Naive thymus-derived CD8-positive, alpha-beta T cell (primary cell): ENCODE data around the gene SCIN. TPM values are rescaled to one million over a fixed set of nuclear protein-coding genes. Genes with fewer than 3 reads are reported as not detected.
"Not testable (repeated sequence)": the region's sequence is repeated elsewhere in the genome, so short reads cannot be mapped to it uniquely, and the experiment has no call there.

ENCODE experiments used
- ATAC-seq, 2 donors: fragments of 150-1000 bp; cut with Tn5 transposase in 1 of 2; sonication (Bioruptor Pico), chemical (Tn5 transposase) in 1 of 2; 1 replicate in 1 of 2; 2 replicates in 1 of 2; pipeline ENCODE4 v1.10.0; 2021; ENCODE audit warnings: mild to moderate bottlenecking in 2 of 2, moderate library complexity in 2 of 2
- POLR2A ChIA-PET: fragments of 350-600 bp; sonication (Branson Sonifier 250); formaldehyde crosslinking; loops from one replicate; lab custom pipeline; 2021; ENCODE audit warnings: antibody characterized with exemption; lab: Charles Lee
- DNase-seq, 10 donors: peaks; one replicate each; pipeline versions ENCODE4 v3.0.0 to v3.0.0-alpha.2; 2020 to 2022
- H3K27ac Mint-ChIP-seq, 10 donors: one replicate each; pipeline ENCODE4 v1.8.0; 2020 to 2022; ENCODE audit warnings: mild to moderate bottlenecking in 10 of 10, mixed read lengths in 10 of 10, moderate library complexity in 4 of 10, inconsistent platforms in 1 of 10
- H3K27me3 Mint-ChIP-seq, 5 donors: one replicate each; pipeline ENCODE4 v1.8.0; 2021 to 2022; ENCODE audit warnings: mixed read lengths in 5 of 5
- H3K36me3 Mint-ChIP-seq, 3 donors: one replicate each; pipeline ENCODE4 v1.8.0; 2020 to 2022; ENCODE audit warnings: mixed read lengths in 3 of 3, mild to moderate bottlenecking in 2 of 3, inconsistent platforms in 1 of 3
- H3K4me1 Mint-ChIP-seq, 4 donors: one replicate each; pipeline ENCODE4 v1.8.0; 2021 to 2022; ENCODE audit warnings: mixed read lengths in 4 of 4
- H3K4me3 Mint-ChIP-seq, 10 donors: one replicate each; pipeline ENCODE4 v1.8.0; 2020 to 2022; ENCODE audit warnings: mild to moderate bottlenecking in 10 of 10, mixed read lengths in 10 of 10, moderate library complexity in 6 of 10, inconsistent platforms in 1 of 10
- H3K9me3 Mint-ChIP-seq, 9 donors: one replicate each; pipeline ENCODE4 v1.8.0; 2020 to 2022; ENCODE audit warnings: mixed read lengths in 9 of 9, mild to moderate bottlenecking in 3 of 9, inconsistent platforms in 1 of 9, moderate library complexity in 1 of 9
- polyA plus RNA-seq, 3 donors: library from polyadenylated mRNA; unstranded; fragments of 300-500 nt; fragmentation: Illumina TruSeq; gene quantifications; one replicate each; pipeline ENCODE4 v1.2.3, GENCODE V29; 2021
- total RNA-seq, 8 experiments: library from RNA in 2 of 8; stranded (reverse) in 2 of 8; gene quantifications; one replicate each; pipeline ENCODE4 v1.2.3 and lab custom pipeline; 2021 to 2026

SCIN gene
- total RNA-seq: under 1 TPM; 0.10 to 0.41 TPM
- under 1 TPM in 1 of 3 donors, not detected in 2; 0.38 TPM for polyA plus RNA-seq
- total RNA-seq (lab: John Stamatoyannopoulos, UW): 0 to 0.69 (median 0.34) reads per million in 6 experiments

GRCh38 chr7:12570534-12571461 lies at the start of gene SCIN:
SCIN (plus strand) TSS chr7:12570720; CDS start chr7:12570787, 67 bp downstream.
- DNase-seq (peak in 3 of 10 donors; percentile 5 to 13 (median 6)), ATAC-seq (peak; percentile 54 to 57)
- peak within 1 kb of the TSS; percentile 67 to 88 (median 78) for H3K4me3 Mint-ChIP-seq
- H3K27ac Mint-ChIP-seq: peak within 1 kb of the TSS in 1 of 10 donors; percentile 11
- POLR2A ChIA-PET: no interaction called here
- H3K9me3 Mint-ChIP-seq: no peaks in the 10 kb centered on the region
- H3K27me3 Mint-ChIP-seq: peaks cover 26 to 88% (median 38%) of the 10 kb centered on the region in 5 donors
- peaks cover 0 to 2% (median 0%) of the 10 kb centered on the region in 3 donors for H3K36me3 Mint-ChIP-seq
- H3K4me1 Mint-ChIP-seq: peaks cover 7 to 21% (median 15%) of the 10 kb centered on the region in 4 donors

GRCh38 chr7:12524794-12525386 lies 45.6 kb upstream of the SCIN start:
- DNase-seq (peak in 3 of 10 donors; percentile 34 to 37 (median 36)), ATAC-seq (no peak)
- no peaks in the 10 kb centered on the region for H3K36me3 Mint-ChIP-seq
- H3K9me3 Mint-ChIP-seq: peaks cover 0 to 2% (median 0%) of the 10 kb centered on the region in 9 donors
- no peak overlapping the region for H3K4me3 Mint-ChIP-seq
- POLR2A ChIA-PET: no interaction called here
- H3K27ac Mint-ChIP-seq: no peak overlapping the region
- H3K4me1 Mint-ChIP-seq: no peaks in the 10 kb centered on the region
- peaks cover 14 to 48% (median 20%) of the 10 kb centered on the region in 5 donors for H3K27me3 Mint-ChIP-seq

GRCh38 chr7:12526693-12527092 lies 43.8 kb upstream of the SCIN start:
- H3K4me1 Mint-ChIP-seq, H3K36me3 Mint-ChIP-seq, POLR2A ChIA-PET, H3K4me3 Mint-ChIP-seq, DNase-seq, H3K27ac Mint-ChIP-seq, H3K9me3 Mint-ChIP-seq, ATAC-seq: not testable (repeated sequence)
- peaks cover 13 to 32% (median 14%) of the 10 kb centered on the region in 5 donors for H3K27me3 Mint-ChIP-seq

GRCh38 chr7:12527670-12528069 lies 42.9 kb upstream of the SCIN start:
- H3K27ac Mint-ChIP-seq, H3K4me1 Mint-ChIP-seq, POLR2A ChIA-PET, ATAC-seq, DNase-seq, H3K4me3 Mint-ChIP-seq, H3K9me3 Mint-ChIP-seq, H3K36me3 Mint-ChIP-seq: not testable (repeated sequence)
- H3K27me3 Mint-ChIP-seq: peaks cover 14 to 30% (median 18%) of the 10 kb centered on the region in 5 donors

GRCh38 chr7:12529971-12530710 lies 40.4 kb upstream of the SCIN start:
- peaks cover 8 to 14% (median 13%) of the 10 kb centered on the region in 5 donors for H3K27me3 Mint-ChIP-seq
- ATAC-seq: no peak
- H3K4me1 Mint-ChIP-seq: no peaks in the 10 kb centered on the region
- peaks cover 0 to 6% (median 0%) of the 10 kb centered on the region in 9 donors for H3K9me3 Mint-ChIP-seq
- no peak for DNase-seq
- no peak overlapping the region for H3K27ac Mint-ChIP-seq
- no peaks in the 10 kb centered on the region for H3K36me3 Mint-ChIP-seq
- POLR2A ChIA-PET: no interaction called here
- no peak overlapping the region for H3K4me3 Mint-ChIP-seq

- H3K27ac Mint-ChIP-seq: no peak overlapping the region
- ATAC-seq (no peak), DNase-seq (no peak)
- peaks cover 9 to 20% (median 14%) of the 10 kb centered on the region in 5 donors for H3K27me3 Mint-ChIP-seq
- peaks cover 0 to 11% (median 0%) of the 10 kb centered on the region in 9 donors for H3K9me3 Mint-ChIP-seq
- no peaks in the 10 kb centered on the region for H3K36me3 Mint-ChIP-seq
- H3K4me1 Mint-ChIP-seq: no peaks in the 10 kb centered on the region
- POLR2A ChIA-PET: no interaction called here
- H3K4me3 Mint-ChIP-seq: no peak overlapping the region
These were observed 38.7 kb upstream of the SCIN start for GRCh38 chr7:12531784-12532183.

GRCh38 chr7:12534046-12534445 lies 36.5 kb upstream of the SCIN start:
- no peak overlapping the region for H3K27ac Mint-ChIP-seq
- H3K36me3 Mint-ChIP-seq: no peaks in the 10 kb centered on the region
- no peak overlapping the region for H3K4me3 Mint-ChIP-seq
- H3K27me3 Mint-ChIP-seq: peaks cover 7 to 28% (median 14%) of the 10 kb centered on the region in 5 donors
- H3K4me1 Mint-ChIP-seq: no peaks in the 10 kb centered on the region
- ATAC-seq (no peak), DNase-seq (no peak)
- peaks cover 0 to 11% (median 0%) of the 10 kb centered on the region in 9 donors for H3K9me3 Mint-ChIP-seq
- POLR2A ChIA-PET: no interaction called here

GRCh38 chr7:12539681-12540080 lies 30.8 kb upstream of the SCIN start:
- DNase-seq (no peak), ATAC-seq (no peak)
- no peaks in the 10 kb centered on the region for H3K4me1 Mint-ChIP-seq
- H3K27me3 Mint-ChIP-seq: peaks cover 3 to 23% (median 6%) of the 10 kb centered on the region in 5 donors
- peaks cover 0 to 10% (median 0%) of the 10 kb centered on the region in 9 donors for H3K9me3 Mint-ChIP-seq
- POLR2A ChIA-PET: no interaction called here
- no peak overlapping the region for H3K27ac Mint-ChIP-seq
- no peaks in the 10 kb centered on the region for H3K36me3 Mint-ChIP-seq
- H3K4me3 Mint-ChIP-seq: no peak overlapping the region

- no peak for ATAC-seq
- Mint-ChIP-seq H3K27me3 (peaks cover 3 to 23% (median 6%) of the 10 kb centered on the region in 5 donors), H3K36me3 (no peaks in the 10 kb centered on the region), H3K4me1 (no peaks in the 10 kb centered on the region), H3K27ac (no peak overlapping the region), H3K9me3 (peaks cover 0 to 7% (median 0%) of the 10 kb centered on the region in 9 donors), H3K4me3 (no peak overlapping the region)
- POLR2A ChIA-PET: no interaction called here
- no peak for DNase-seq
These were observed 29.7 kb upstream of the SCIN start for GRCh38 chr7:12540850-12541249.

- peaks cover 1 to 12% (median 5%) of the 10 kb centered on the region in 5 donors for H3K27me3 Mint-ChIP-seq
- POLR2A ChIA-PET: no interaction called here
- no peaks in the 10 kb centered on the region for H3K36me3 Mint-ChIP-seq
- no peak for DNase-seq
- no peak overlapping the region for H3K27ac Mint-ChIP-seq
- no peaks in the 10 kb centered on the region for H3K9me3 Mint-ChIP-seq
- H3K4me3 Mint-ChIP-seq: no peak overlapping the region
- H3K4me1 Mint-ChIP-seq: no peaks in the 10 kb centered on the region
- no peak for ATAC-seq
These were observed 26.9 kb upstream of the SCIN start for GRCh38 chr7:12543586-12543985.

GRCh38 chr7:12549106-12549505 lies 21.4 kb upstream of the SCIN start:
- Mint-ChIP-seq H3K27ac (no peak overlapping the region), H3K36me3 (no peaks in the 10 kb centered on the region), H3K9me3 (no peaks in the 10 kb centered on the region), H3K27me3 (peaks cover 0 to 5% (median 2%) of the 10 kb centered on the region in 5 donors), H3K4me3 (no peak overlapping the region), H3K4me1 (no peaks in the 10 kb centered on the region)
- POLR2A ChIA-PET: interaction anchor here (0.7 kb wide), 1 partner anchor 337 kb away, joined by 3 read pairs; no protein-coding TSS in a partner anchor
- ATAC-seq (no peak), DNase-seq (no peak)

- Mint-ChIP-seq H3K4me3 (no peak overlapping the region), H3K9me3 (peaks cover 0 to 2% (median 0%) of the 10 kb centered on the region in 9 donors), H3K4me1 (no peaks in the 10 kb centered on the region), H3K27me3 (peaks cover 0 to 4% (median 3%) of the 10 kb centered on the region in 5 donors), H3K36me3 (no peaks in the 10 kb centered on the region), H3K27ac (no peak overlapping the region)
- DNase-seq (no peak), ATAC-seq (no peak)
- POLR2A ChIA-PET: no interaction called here
These were observed 19.6 kb upstream of the SCIN start for GRCh38 chr7:12550956-12551355.
